COLO668 (cell line): ENCODE data around the gene N4BP3.
"Not testable (repeated sequence)": the region's sequence is repeated elsewhere in the genome, so short reads cannot be mapped to it uniquely, and the experiment has no call there.

Experiments
- DNase-seq: peaks from one replicate; lab custom pipeline; 2025; ENCODE audit not compliant: unreplicated experiment; lab: John Stamatoyannopoulos, UW

N4BP3 gene

GRCh38 chr5:178113141-178113787 is at the start of gene N4BP3:
Gene N4BP3, plus strand, starts transcription at chr5:178113532. Its CDS starts 6,052 bp downstream, at chr5:178119584.
- DNase-seq, result peak; percentile 61

- DNase-seq, result no peak
These were observed 45.6 kb upstream of the N4BP3 start for GRCh38 chr5:178067755-178068154.

GRCh38 chr5:178068293-178068692 is 45.0 kb upstream of the N4BP3 start:
- peak; percentile 28 for DNase-seq

GRCh38 chr5:178069909-178070308 is 43.4 kb upstream of the N4BP3 start:
- DNase-seq, result peak; percentile 47

GRCh38 chr5:178071108-178071507 is 42.2 kb upstream of the N4BP3 start:
- no peak for DNase-seq

- no peak for DNase-seq
These were observed 40.6 kb upstream of the N4BP3 start for GRCh38 chr5:178072749-178073148.

- no peak for DNase-seq
These were observed 38.9 kb upstream of the N4BP3 start for GRCh38 chr5:178074266-178074952.

- not testable (repeated sequence) for DNase-seq
These were observed 36.4 kb upstream of the N4BP3 start for GRCh38 chr5:178076965-178077364.

GRCh38 chr5:178077751-178078150 is 35.6 kb upstream of the N4BP3 start:
- no peak for DNase-seq

- DNase-seq, result no peak
These were observed 34.9 kb upstream of the N4BP3 start for GRCh38 chr5:178078197-178079010.

GRCh38 chr5:178080056-178080455 is 33.3 kb upstream of the N4BP3 start:
- no peak for DNase-seq

GRCh38 chr5:178080618-178081410 is 32.5 kb upstream of the N4BP3 start:
- DNase-seq, result no peak

- DNase-seq, result no peak
These were observed 31.6 kb upstream of the N4BP3 start for GRCh38 chr5:178081571-178082243.

- DNase-seq, result no peak
These were observed 29.4 kb upstream of the N4BP3 start for GRCh38 chr5:178083922-178084321.

GRCh38 chr5:178085316-178085715 is 28.0 kb upstream of the N4BP3 start:
- no peak for DNase-seq

GRCh38 chr5:178086266-178086665 is 27.1 kb upstream of the N4BP3 start:
- DNase-seq, result no peak

GRCh38 chr5:178087199-178087598 is 26.1 kb upstream of the N4BP3 start:
- not testable (repeated sequence) for DNase-seq

GRCh38 chr5:178090856-178091255 is 22.5 kb upstream of the N4BP3 start:
- no peak for DNase-seq

- no peak for DNase-seq
These were observed 20.2 kb upstream of the N4BP3 start for GRCh38 chr5:178093134-178093533.

GRCh38 chr5:178094345-178094744 is 19.0 kb upstream of the N4BP3 start:
- DNase-seq, result no peak
